Measurements from ENCODE around the gene ZNF385A.

Gene ZNF385A

GRCh38 chr12:54376596-54376995 lies 7.9 kb downstream of the ZNF385A start:
- H3K4me3 ChIP-seq (ENCODE audit: low read depth, low read length), result no peak overlapping the region
- H3K9ac ChIP-seq (ENCODE audit: low read depth, low read length), result no peak overlapping the region
- H3K36me3 ChIP-seq (ENCODE audit: control insufficient read depth, insufficient read depth, low read length), result peaks cover 17% of the 10 kb centered on the region
- peaks cover 17% of the 10 kb centered on the region for H3K4me1 ChIP-seq (ENCODE audit: control insufficient read depth, insufficient read depth, low read length)
- no peaks in the 10 kb centered on the region for H3K9me3 ChIP-seq (ENCODE audit: control insufficient read depth, insufficient read depth, low read length)
- H3K27me3 ChIP-seq (ENCODE audit: control insufficient read depth, insufficient read depth, low read length), result peaks cover 17% of the 10 kb centered on the region

GRCh38 chr12:54375259-54375579 lies 9.3 kb downstream of the ZNF385A start:
- Histone ChIP-seq H3K4me3 (ENCODE audit: low read depth, low read length) (no peak overlapping the region), H3K9ac (ENCODE audit: low read depth, low read length) (no peak overlapping the region), H3K36me3 (ENCODE audit: control insufficient read depth, insufficient read depth, low read length) (peaks cover 21% of the 10 kb centered on the region), H3K27me3 (ENCODE audit: control insufficient read depth, insufficient read depth, low read length) (peaks cover 19% of the 10 kb centered on the region), H3K9me3 (ENCODE audit: control insufficient read depth, insufficient read depth, low read length) (no peaks in the 10 kb centered on the region), H3K4me1 (ENCODE audit: control insufficient read depth, insufficient read depth, low read length) (peaks cover 17% of the 10 kb centered on the region)

- no peak overlapping the region for H3K9ac ChIP-seq (ENCODE audit: low read depth, low read length)
Measured at GRCh38 chr12:54374562-54375258, 9.8 kb downstream of the ZNF385A start.

GRCh38 chr12:54373649-54374561 lies 10.6 kb downstream of the ZNF385A start:
- Histone ChIP-seq H3K27me3 (ENCODE audit: control insufficient read depth, insufficient read depth, low read length) (peaks cover 27% of the 10 kb centered on the region), H3K36me3 (ENCODE audit: control insufficient read depth, insufficient read depth, low read length) (peaks cover 19% of the 10 kb centered on the region), H3K9me3 (ENCODE audit: control insufficient read depth, insufficient read depth, low read length) (no peaks in the 10 kb centered on the region), H3K4me1 (ENCODE audit: control insufficient read depth, insufficient read depth, low read length) (peaks cover 10% of the 10 kb centered on the region), H3K9ac (ENCODE audit: low read depth, low read length) (no peak overlapping the region), H3K4me3 (ENCODE audit: low read depth, low read length) (no peak overlapping the region)

More at GRCh38 chr12:54374562-54375258, 9.8 kb downstream of the ZNF385A start:
- peaks cover 19% of the 10 kb centered on the region for H3K36me3 ChIP-seq (ENCODE audit: control insufficient read depth, insufficient read depth, low read length)
- H3K4me1 ChIP-seq (ENCODE audit: control insufficient read depth, insufficient read depth, low read length), result peaks cover 13% of the 10 kb centered on the region
- no peak overlapping the region for H3K4me3 ChIP-seq (ENCODE audit: low read depth, low read length)
- no peaks in the 10 kb centered on the region for H3K9me3 ChIP-seq (ENCODE audit: control insufficient read depth, insufficient read depth, low read length)
- H3K27me3 ChIP-seq (ENCODE audit: control insufficient read depth, insufficient read depth, low read length), result peaks cover 20% of the 10 kb centered on the region

- H3K4me1 ChIP-seq (ENCODE audit: control insufficient read depth, insufficient read depth, low read length), result peaks cover 3% of the 10 kb centered on the region
- no peak overlapping the region for H3K9ac ChIP-seq (ENCODE audit: low read depth, low read length)
- H3K9me3 ChIP-seq (ENCODE audit: control insufficient read depth, insufficient read depth, low read length), result no peaks in the 10 kb centered on the region
- peaks cover 13% of the 10 kb centered on the region for H3K36me3 ChIP-seq (ENCODE audit: control insufficient read depth, insufficient read depth, low read length)
- peaks cover 29% of the 10 kb centered on the region for H3K27me3 ChIP-seq (ENCODE audit: control insufficient read depth, insufficient read depth, low read length)
- H3K4me3 ChIP-seq (ENCODE audit: low read depth, low read length), result no peak overlapping the region
Measured at GRCh38 chr12:54372113-54372806, 12.3 kb downstream of the ZNF385A start.

- Histone ChIP-seq H3K27me3 (ENCODE audit: control insufficient read depth, insufficient read depth, low read length) (peaks cover 29% of the 10 kb centered on the region), H3K36me3 (ENCODE audit: control insufficient read depth, insufficient read depth, low read length) (peaks cover 13% of the 10 kb centered on the region), H3K4me3 (ENCODE audit: low read depth, low read length) (no peak overlapping the region), H3K9me3 (ENCODE audit: control insufficient read depth, insufficient read depth, low read length) (no peaks in the 10 kb centered on the region), H3K9ac (ENCODE audit: low read depth, low read length) (no peak overlapping the region), H3K4me1 (ENCODE audit: control insufficient read depth, insufficient read depth, low read length) (peaks cover 3% of the 10 kb centered on the region)
Measured at GRCh38 chr12:54371328-54372112, 13.0 kb downstream of the ZNF385A start.

GRCh38 chr12:54370171-54370730 lies 14.3 kb downstream of the ZNF385A start:
- H3K9ac ChIP-seq (ENCODE audit: low read depth, low read length), result no peak overlapping the region
- peaks cover 29% of the 10 kb centered on the region for H3K27me3 ChIP-seq (ENCODE audit: control insufficient read depth, insufficient read depth, low read length)
- no peaks in the 10 kb centered on the region for H3K9me3 ChIP-seq (ENCODE audit: control insufficient read depth, insufficient read depth, low read length)
- H3K36me3 ChIP-seq (ENCODE audit: control insufficient read depth, insufficient read depth, low read length), result peaks cover 13% of the 10 kb centered on the region
- H3K4me3 ChIP-seq (ENCODE audit: low read depth, low read length), result peak overlapping the region; percentile 46
- peaks cover 3% of the 10 kb centered on the region for H3K4me1 ChIP-seq (ENCODE audit: control insufficient read depth, insufficient read depth, low read length)

- H3K27me3 ChIP-seq (ENCODE audit: control insufficient read depth, insufficient read depth, low read length), result peaks cover 32% of the 10 kb centered on the region
- peaks cover 3% of the 10 kb centered on the region for H3K4me1 ChIP-seq (ENCODE audit: control insufficient read depth, insufficient read depth, low read length)
- peak overlapping the region; percentile 60 for H3K4me3 ChIP-seq (ENCODE audit: low read depth, low read length)
- peaks cover 11% of the 10 kb centered on the region for H3K36me3 ChIP-seq (ENCODE audit: control insufficient read depth, insufficient read depth, low read length)
- H3K9ac ChIP-seq (ENCODE audit: low read depth, low read length), result no peak overlapping the region
- no peaks in the 10 kb centered on the region for H3K9me3 ChIP-seq (ENCODE audit: control insufficient read depth, insufficient read depth, low read length)
Measured at GRCh38 chr12:54369597-54370131, 14.9 kb downstream of the ZNF385A start.

- H3K4me3 ChIP-seq (ENCODE audit: low read depth, low read length), result peak overlapping the region; percentile 60
- H3K27me3 ChIP-seq (ENCODE audit: control insufficient read depth, insufficient read depth, low read length), result peaks cover 32% of the 10 kb centered on the region
- peaks cover 11% of the 10 kb centered on the region for H3K36me3 ChIP-seq (ENCODE audit: control insufficient read depth, insufficient read depth, low read length)
- no peak overlapping the region for H3K9ac ChIP-seq (ENCODE audit: low read depth, low read length)
- no peaks in the 10 kb centered on the region for H3K4me1 ChIP-seq (ENCODE audit: control insufficient read depth, insufficient read depth, low read length)
- H3K9me3 ChIP-seq (ENCODE audit: control insufficient read depth, insufficient read depth, low read length), result no peaks in the 10 kb centered on the region
Measured at GRCh38 chr12:54368709-54369596, 15.6 kb downstream of the ZNF385A start.

- peaks cover 4% of the 10 kb centered on the region for H3K36me3 ChIP-seq (ENCODE audit: control insufficient read depth, insufficient read depth, low read length)
- peaks cover 32% of the 10 kb centered on the region for H3K27me3 ChIP-seq (ENCODE audit: control insufficient read depth, insufficient read depth, low read length)
- no peaks in the 10 kb centered on the region for H3K4me1 ChIP-seq (ENCODE audit: control insufficient read depth, insufficient read depth, low read length)
- no peak overlapping the region for H3K9ac ChIP-seq (ENCODE audit: low read depth, low read length)
- H3K4me3 ChIP-seq (ENCODE audit: low read depth, low read length), result peak overlapping the region; percentile 60
- H3K9me3 ChIP-seq (ENCODE audit: control insufficient read depth, insufficient read depth, low read length), result no peaks in the 10 kb centered on the region
Measured at GRCh38 chr12:54368025-54368708, 16.4 kb downstream of the ZNF385A start.

Measured in iPS-15b (cell line).